HepG2 (cell line): ENCODE measurements around the gene C6orf136. TPM values are rescaled to one million over a fixed set of nuclear protein-coding genes. Genes with fewer than 3 reads are reported as not detected.
A peak's percentile ranks its signal among the peaks of the same experiment; 100 is the strongest.

Source experiments
- ARHGAP35 ChIP-seq: sonication (generic); formaldehyde crosslinking; IDR thresholded peaks from 2 replicates; pipeline ENCODE4 v1.9.0; 2022; ENCODE audit warnings: mild to moderate bottlenecking, inconsistent platforms, moderate library complexity, missing genetic modification reagents, borderline replicate concordance
- HBP1 ChIP-seq: IDR thresholded peaks from 2 replicates; pipeline ENCODE4 v1.6.1; 2016; ENCODE audit warnings: low read depth, control low read depth
- IKZF4 ChIP-seq: sonication (generic); formaldehyde crosslinking; IDR thresholded peaks from 2 replicates; pipeline ENCODE4 v1.5.1; 2020; ENCODE audit warnings: borderline replicate concordance, mild to moderate bottlenecking, low read depth, missing genetic modification reagents; ENCODE audit errors: not compliant biosample characterization
- KDM4B ChIP-seq: sonication (generic); formaldehyde crosslinking; IDR thresholded peaks from 2 replicates; pipeline ENCODE4 v1.4.0; 2020; ENCODE audit warnings: missing genetic modification reagents
- KLF16 ChIP-seq, 2 experiments: sonication (generic) in 1 of 2; formaldehyde crosslinking in 1 of 2; IDR thresholded peaks; 2 replicates each; pipeline versions ENCODE4 v1.6.1 to v1.8.0; 2016 to 2023; ENCODE audit warnings: missing genetic modification reagents in 2 of 2, missing compliant biosample characterization in 1 of 2
- MLLT10 ChIP-seq: sonication (generic); formaldehyde crosslinking; IDR thresholded peaks from 2 replicates; pipeline ENCODE4 v1.4.0; 2020; ENCODE audit warnings: missing genetic modification reagents
- MNT ChIP-seq: fragments of 450-650 bp; IDR thresholded peaks from 2 replicates; pipeline ENCODE4 v1.6.1; 2016
- MTF1 ChIP-seq: sonication (generic); formaldehyde crosslinking; IDR thresholded peaks from 2 replicates; pipeline ENCODE4 v1.5.0; 2020; ENCODE audit warnings: missing genetic modification reagents
- PCBP1 ChIP-seq: fragments of 200-400 bp; formaldehyde crosslinking; IDR thresholded peaks from 2 replicates; pipeline ENCODE4 v1.6.1; 2017; ENCODE audit warnings: mild to moderate bottlenecking, low read depth, low read length, borderline replicate concordance
- SOX5 ChIP-seq: IDR thresholded peaks from 2 replicates; pipeline ENCODE4 v1.6.1; 2016; ENCODE audit warnings: borderline replicate concordance
- SRSF1 ChIP-seq: fragments of 200-400 bp; formaldehyde crosslinking; optimal IDR thresholded peaks from 2 replicates; pipeline ENCODE3; 2017; ENCODE audit warnings: mild to moderate bottlenecking, low read depth, low read length, moderate library complexity
- TMF1 ChIP-seq: sonication (generic); formaldehyde crosslinking; IDR thresholded peaks from 2 replicates; pipeline ENCODE4 v1.8.1; 2022; ENCODE audit warnings: low read depth, missing genetic modification reagents
- ZNF296 ChIP-seq: sonication (generic); formaldehyde crosslinking; conservative IDR thresholded peaks from 2 replicates; pipeline ENCODE4 v1.5.0; 2020; ENCODE audit warnings: mild to moderate bottlenecking, missing genetic modification reagents
- ZNF446 ChIP-seq: sonication (generic); formaldehyde crosslinking; IDR thresholded peaks from 2 replicates; pipeline ENCODE4 v1.5.0; 2020; ENCODE audit warnings: mild to moderate bottlenecking, missing genetic modification reagents
- ZNF451 ChIP-seq: sonication (generic); formaldehyde crosslinking; IDR thresholded peaks from 2 replicates; pipeline ENCODE4 v1.5.0; 2020; ENCODE audit warnings: mild to moderate bottlenecking, missing genetic modification reagents
- ZNF781 ChIP-seq: sonication (generic); formaldehyde crosslinking; IDR thresholded peaks from 2 replicates; pipeline ENCODE4 v1.5.1; 2020; ENCODE audit warnings: borderline replicate concordance, mild to moderate bottlenecking, missing genetic modification reagents; ENCODE audit errors: not compliant biosample characterization
- ZNF878 ChIP-seq: sonication (generic); formaldehyde crosslinking; IDR thresholded peaks from 2 replicates; pipeline ENCODE4 v1.8.1; 2023; ENCODE audit warnings: mild to moderate bottlenecking, missing genetic modification reagents, moderate library complexity
- ZSCAN20 ChIP-seq: sonication (generic); formaldehyde crosslinking; IDR thresholded peaks from 2 replicates; pipeline ENCODE4 v1.4.0; 2020; ENCODE audit warnings: missing genetic modification reagents, mild to moderate bottlenecking, borderline replicate concordance
- ZZZ3 ChIP-seq: sonication (generic); formaldehyde crosslinking; IDR thresholded peaks from 2 replicates; pipeline ENCODE4 v1.4.0; 2020; ENCODE audit warnings: missing genetic modification reagents, mild to moderate bottlenecking, borderline replicate concordance
- polyA plus RNA-seq, 8 experiments: library from polyadenylated mRNA; depleted of rRNA in 3 of 8; stranded (reverse) in 7 of 8; unstranded in 1 of 8; fragments of >200 nt; fragmentation: Illumina TruSeq in 4 of 8; extraction: Trizol in 4 of 8; gene quantifications; 2 replicates each; pipeline versions ENCODE4 v1.2.1 to v1.2.3, GENCODE V29; 2011 to 2016; ENCODE audit warnings: low read depth in 4 of 8, missing spikeins in 1 of 8, mixed read lengths in 1 of 8; ENCODE audit not compliant: insufficient read depth in 1 of 8
- total RNA-seq, 5 experiments: library from RNA; depleted of rRNA; stranded (reverse); fragments of >200 nt; fragmentation: Illumina TruSeq; extraction: Trizol; gene quantifications; 2 replicates each; pipeline ENCODE4 v1.2.3, GENCODE V29; 2016; ENCODE audit warnings: low read depth in 1 of 5
- TF ChIP-seq, protein P1 (sequence below): sonication (generic); formaldehyde crosslinking; IDR thresholded peaks from 2 replicates; pipeline ENCODE4 v1.4.0; 2020; ENCODE audit warnings: missing genetic modification reagents
- TF ChIP-seq, protein P2 (sequence below): sonication (generic); formaldehyde crosslinking; IDR thresholded peaks from 2 replicates; pipeline ENCODE4 v1.4.0; 2020; ENCODE audit warnings: missing genetic modification reagents

Gene C6orf136
- total and polyA plus RNA-seq, 2 of the 13 experiments (the other 11 are each of a cell fraction or from before 2014, with no cell fraction given): 12.0 to 26.2 TPM

DNA sequence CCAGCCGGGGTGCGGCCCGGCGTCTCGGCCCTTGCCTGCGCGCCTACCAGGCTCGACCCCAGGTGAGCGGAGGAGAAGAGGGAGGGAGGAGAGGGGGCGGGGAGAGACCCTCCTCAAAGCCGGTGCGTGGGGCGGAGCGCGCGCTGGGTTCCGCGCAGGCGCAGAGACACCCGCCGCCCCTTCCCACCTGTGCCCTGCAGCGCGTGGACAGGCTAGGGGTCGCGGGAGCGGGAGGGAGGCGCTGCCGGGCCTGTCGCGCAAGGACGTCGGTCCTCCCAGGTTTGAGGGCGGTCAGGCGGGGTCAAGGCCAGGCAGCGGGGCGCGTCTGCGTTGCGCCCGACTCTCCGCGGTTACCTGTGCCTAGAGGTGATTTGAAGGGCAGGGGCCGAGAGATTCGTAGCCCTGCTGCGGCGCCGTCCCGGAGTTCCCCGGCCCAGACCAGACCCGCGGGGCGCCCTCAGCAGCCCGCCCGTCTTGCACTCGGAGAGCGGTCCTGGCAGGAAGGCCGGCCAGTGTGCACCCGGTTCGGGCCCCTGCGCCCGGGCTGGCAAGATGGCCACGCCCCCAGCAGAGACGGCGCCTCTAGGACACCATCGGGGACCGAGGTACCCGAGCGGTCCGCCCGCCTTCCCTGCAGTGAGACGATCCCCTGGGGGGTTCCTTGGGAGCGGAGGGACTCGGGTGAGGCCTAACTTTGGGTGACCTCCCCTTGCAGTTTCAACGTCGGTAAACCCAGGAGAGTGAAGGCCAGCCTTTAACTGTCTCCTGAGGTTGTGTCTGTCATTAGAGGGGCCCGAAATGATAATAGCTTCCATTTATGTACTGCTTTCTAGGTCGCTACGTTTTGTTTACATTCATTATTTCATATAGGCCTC is 546 bp downstream of the C6orf136 start (continued):
- TF ChIP-seq ZNF296 (CRISPR knock-in tag): peak; percentile 86; the same call in 1 of the 2 replicates
- peak; percentile 95; the same call in 1 of the 2 replicates for TF ChIP-seq ARHGAP35 (CRISPR knock-in tag)
- TF ChIP-seq ZNF781 (CRISPR knock-in tag): peak; percentile 61
- peak; percentile 92 for TF ChIP-seq ZNF451 (CRISPR knock-in tag)
- TF ChIP-seq KDM4B: 0 out of 2 replicates have a peak, but pooled peaks have one; percentile 51
- TF ChIP-seq KLF16 (CRISPR knock-in tag; IDR thresholded peaks at IDR 0.05): peak in 1 of 2 experiments; percentile 76; a peak in 3 of 4 replicates
- TF ChIP-seq SRSF1: peak; percentile 68
- TF ChIP-seq, protein P1, sequence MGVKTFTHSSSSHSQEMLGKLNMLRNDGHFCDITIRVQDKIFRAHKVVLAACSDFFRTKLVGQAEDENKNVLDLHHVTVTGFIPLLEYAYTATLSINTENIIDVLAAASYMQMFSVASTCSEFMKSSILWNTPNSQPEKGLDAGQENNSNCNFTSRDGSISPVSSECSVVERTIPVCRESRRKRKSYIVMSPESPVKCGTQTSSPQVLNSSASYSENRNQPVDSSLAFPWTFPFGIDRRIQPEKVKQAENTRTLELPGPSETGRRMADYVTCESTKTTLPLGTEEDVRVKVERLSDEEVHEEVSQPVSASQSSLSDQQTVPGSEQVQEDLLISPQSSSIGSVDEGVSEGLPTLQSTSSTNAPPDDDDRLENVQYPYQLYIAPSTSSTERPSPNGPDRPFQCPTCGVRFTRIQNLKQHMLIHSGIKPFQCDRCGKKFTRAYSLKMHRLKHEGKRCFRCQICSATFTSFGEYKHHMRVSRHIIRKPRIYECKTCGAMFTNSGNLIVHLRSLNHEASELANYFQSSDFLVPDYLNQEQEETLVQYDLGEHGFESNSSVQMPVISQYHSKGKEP: peak; percentile 66
- TF ChIP-seq TMF1 (CRISPR knock-in tag): no peak; the same call in 1 of the 2 replicates
- no peak for TF ChIP-seq MLLT10 (CRISPR knock-in tag)
- no peak for TF ChIP-seq SOX5 (CRISPR knock-in tag)
- peak; percentile 97 for TF ChIP-seq IKZF4 (CRISPR knock-in tag)
- peak; percentile 92; the same call in 1 of the 2 replicates for TF ChIP-seq ZNF446 (CRISPR knock-in tag)
- TF ChIP-seq ZNF878 (CRISPR knock-in tag): no peak; the same call in 1 of the 2 replicates
- TF ChIP-seq MNT: no peak
- TF ChIP-seq ZZZ3 (CRISPR knock-in tag): no peak; the same call in 1 of the 2 replicates
- TF ChIP-seq ZSCAN20: peak; percentile 93; the same call in 1 of the 2 replicates
- peak; percentile 96 for TF ChIP-seq MTF1 (CRISPR knock-in tag)
- peak; percentile 38; the same call in 1 of the 2 replicates for TF ChIP-seq HBP1 (CRISPR knock-in tag)
- TF ChIP-seq PCBP1: peak; percentile 59; the same call in 1 of the 2 replicates
- TF ChIP-seq, protein P2, sequence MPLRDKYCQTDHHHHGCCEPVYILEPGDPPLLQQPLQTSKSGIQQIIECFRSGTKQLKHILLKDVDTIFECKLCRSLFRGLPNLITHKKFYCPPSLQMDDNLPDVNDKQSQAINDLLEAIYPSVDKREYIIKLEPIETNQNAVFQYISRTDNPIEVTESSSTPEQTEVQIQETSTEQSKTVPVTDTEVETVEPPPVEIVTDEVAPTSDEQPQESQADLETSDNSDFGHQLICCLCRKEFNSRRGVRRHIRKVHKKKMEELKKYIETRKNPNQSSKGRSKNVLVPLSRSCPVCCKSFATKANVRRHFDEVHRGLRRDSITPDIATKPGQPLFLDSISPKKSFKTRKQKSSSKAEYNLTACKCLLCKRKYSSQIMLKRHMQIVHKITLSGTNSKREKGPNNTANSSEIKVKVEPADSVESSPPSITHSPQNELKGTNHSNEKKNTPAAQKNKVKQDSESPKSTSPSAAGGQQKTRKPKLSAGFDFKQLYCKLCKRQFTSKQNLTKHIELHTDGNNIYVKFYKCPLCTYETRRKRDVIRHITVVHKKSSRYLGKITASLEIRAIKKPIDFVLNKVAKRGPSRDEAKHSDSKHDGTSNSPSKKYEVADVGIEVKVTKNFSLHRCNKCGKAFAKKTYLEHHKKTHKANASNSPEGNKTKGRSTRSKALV: peak; percentile 96
